Muscle of back (tissue), 11 donors: ENCODE data around the gene CREB3L2. TPM values are rescaled to one million over a fixed set of nuclear protein-coding genes. Genes with fewer than 3 reads are reported as not detected.
"Not testable (repeated sequence)": the region's sequence is repeated elsewhere in the genome, so short reads cannot be mapped to it uniquely, and the experiment has no call there.

Experiments
- DNase-seq, 3 donors: peaks; one replicate each; pipeline versions ENCODE4 v3.0.0 to v3.0.0-alpha.2; 2013
- polyA plus RNA-seq, 10 donors: library from polyadenylated mRNA; unstranded; fragments of 120-200 nt; gene quantifications; one replicate each; pipeline ENCODE4 v1.2.1, GENCODE V29; 2013; ENCODE audit not compliant: insufficient read length in 10 of 10

Gene CREB3L2
- polyA plus RNA-seq, 10 donors: 25.5 to 38.7 (median 34.8) TPM

- DNase-seq: not testable (repeated sequence)
Observed at GRCh38 chr7:137906636-137907035, 95.2 kb downstream of the CREB3L2 start.

GRCh38 chr7:137904833-137905232 lies 97.1 kb downstream of the CREB3L2 start:
- DNase-seq: peak in 2 of 3 donors; percentile 49 to 69

- DNase-seq: peak; percentile 74 to 86 (median 75)
Observed at GRCh38 chr7:137903382-137904169, 98.3 kb downstream of the CREB3L2 start.

- no peak for DNase-seq
Observed at GRCh38 chr7:137900137-137900536, 101.7 kb downstream of the CREB3L2 start.

- DNase-seq: peak; percentile 65 to 89 (median 84)
Observed at GRCh38 chr7:137898839-137899721, 102.8 kb downstream of the CREB3L2 start.

- no peak for DNase-seq
Observed at GRCh38 chr7:137895301-137896221, 106.3 kb downstream of the CREB3L2 start.

- no peak for DNase-seq
Observed at GRCh38 chr7:137893143-137893742, 108.6 kb downstream of the CREB3L2 start.

GRCh38 chr7:137891016-137891655 lies 110.8 kb downstream of the CREB3L2 start:
- DNase-seq: no peak

- peak in 2 of 3 donors; percentile 52 to 71 for DNase-seq
Observed at GRCh38 chr7:137890449-137890921, 111.4 kb downstream of the CREB3L2 start.

GRCh38 chr7:137888241-137888640 lies 113.6 kb downstream of the CREB3L2 start:
- DNase-seq: no peak

GRCh38 chr7:137886746-137887145 lies 115.1 kb downstream of the CREB3L2 start:
- DNase-seq: peak in 2 of 3 donors; percentile 55 to 84

GRCh38 chr7:137886281-137886680 lies 115.6 kb downstream of the CREB3L2 start:
- no peak for DNase-seq

- DNase-seq: no peak
Observed at GRCh38 chr7:137885678-137886077, 116.2 kb downstream of the CREB3L2 start.

GRCh38 chr7:137882806-137883205 lies 119.1 kb downstream of the CREB3L2 start:
- DNase-seq: no peak

- peak in 1 of 3 donors; percentile 97 for DNase-seq
Observed at GRCh38 chr7:137882261-137882668, 119.6 kb downstream of the CREB3L2 start.

GRCh38 chr7:137881607-137882260 lies 120.2 kb downstream of the CREB3L2 start:
- DNase-seq: no peak

- DNase-seq: no peak
Observed at GRCh38 chr7:137880432-137880831, 121.5 kb downstream of the CREB3L2 start.

- DNase-seq: peak in 1 of 3 donors; percentile 52
Observed at GRCh38 chr7:137879357-137880158, 122.3 kb downstream of the CREB3L2 start.
